HL-60 (cell line): ENCODE data around the gene PIH1D1.

ENCODE experiments used
- CTCF ChIP-seq: IDR thresholded peaks from one replicate; pipeline ENCODE4 v1.5.1; 2011; ENCODE audit warnings: low read length, control low read depth, inconsistent platforms; ENCODE audit not compliant: insufficient read depth
- GABPA ChIP-seq: IDR thresholded peaks from 2 replicates; pipeline ENCODE4 v1.6.1; 2012; ENCODE audit warnings: low read depth
- POLR2AphosphoS5 ChIP-seq: IDR thresholded peaks from 2 replicates; pipeline ENCODE4 v1.6.1; 2012; ENCODE audit warnings: low read depth
- REST ChIP-seq: IDR thresholded peaks from 2 replicates; pipeline ENCODE4 v1.6.1; 2012; ENCODE audit warnings: low read depth; ENCODE audit not compliant: insufficient replicate concordance
- SPI1 ChIP-seq: IDR thresholded peaks from 2 replicates; pipeline ENCODE4 v1.6.1; 2012; ENCODE audit warnings: low read depth, mild to moderate bottlenecking, borderline replicate concordance

- TF ChIP-seq CTCF = no peak
- TF ChIP-seq REST = no peak
- no peak for TF ChIP-seq POLR2AphosphoS5
- TF ChIP-seq GABPA = no peak
- TF ChIP-seq SPI1 = no peak
These were observed 7.8 kb upstream of the PIH1D1 start for GRCh38 chr19:49459388-49459787.
